IgD-negative memory B cell (primary cell): ENCODE results near the gene GTPBP6. TPM values are rescaled to one million over a fixed set of nuclear protein-coding genes. Genes with fewer than 3 reads are reported as not detected.
"Not testable (repeated sequence)": the region's sequence is repeated elsewhere in the genome, so short reads cannot be mapped to it uniquely, and the experiment has no call there.

ENCODE experiments used
- H3K27ac Mint-ChIP-seq, 3 donors: one replicate each; pipeline ENCODE4 v1.8.0; 2020 to 2022; ENCODE audit warnings: mild to moderate bottlenecking in 3 of 3, mixed read lengths in 3 of 3, moderate library complexity in 1 of 3
- H3K27me3 Mint-ChIP-seq: one replicate; pipeline ENCODE4 v1.8.0; 2021; ENCODE audit warnings: mixed read lengths
- H3K36me3 Mint-ChIP-seq: one replicate; pipeline ENCODE4 v1.8.0; 2020; ENCODE audit warnings: mild to moderate bottlenecking, mixed read lengths
- H3K4me1 Mint-ChIP-seq, 3 donors: one replicate each; pipeline ENCODE4 v1.8.0; 2020 to 2022; ENCODE audit warnings: mixed read lengths in 3 of 3, mild to moderate bottlenecking in 1 of 3
- H3K4me3 Mint-ChIP-seq, 4 donors: one replicate each; pipeline ENCODE4 v1.8.0; 2020 to 2022; ENCODE audit warnings: mild to moderate bottlenecking in 4 of 4, mixed read lengths in 4 of 4, moderate library complexity in 3 of 4
- H3K9me3 Mint-ChIP-seq, 3 donors: one replicate each; pipeline ENCODE4 v1.8.0; 2020 to 2021; ENCODE audit warnings: mixed read lengths in 3 of 3, mild to moderate bottlenecking in 1 of 3
- polyA plus RNA-seq: library from polyadenylated mRNA; unstranded; fragments of 300-500 nt; fragmentation: Illumina TruSeq; gene quantifications from one replicate; pipeline ENCODE4 v1.2.3, GENCODE V29; 2021

Gene GTPBP6
- polyA plus RNA-seq, 1 donor from 2014 or later = 40.8 TPM

DNA sequence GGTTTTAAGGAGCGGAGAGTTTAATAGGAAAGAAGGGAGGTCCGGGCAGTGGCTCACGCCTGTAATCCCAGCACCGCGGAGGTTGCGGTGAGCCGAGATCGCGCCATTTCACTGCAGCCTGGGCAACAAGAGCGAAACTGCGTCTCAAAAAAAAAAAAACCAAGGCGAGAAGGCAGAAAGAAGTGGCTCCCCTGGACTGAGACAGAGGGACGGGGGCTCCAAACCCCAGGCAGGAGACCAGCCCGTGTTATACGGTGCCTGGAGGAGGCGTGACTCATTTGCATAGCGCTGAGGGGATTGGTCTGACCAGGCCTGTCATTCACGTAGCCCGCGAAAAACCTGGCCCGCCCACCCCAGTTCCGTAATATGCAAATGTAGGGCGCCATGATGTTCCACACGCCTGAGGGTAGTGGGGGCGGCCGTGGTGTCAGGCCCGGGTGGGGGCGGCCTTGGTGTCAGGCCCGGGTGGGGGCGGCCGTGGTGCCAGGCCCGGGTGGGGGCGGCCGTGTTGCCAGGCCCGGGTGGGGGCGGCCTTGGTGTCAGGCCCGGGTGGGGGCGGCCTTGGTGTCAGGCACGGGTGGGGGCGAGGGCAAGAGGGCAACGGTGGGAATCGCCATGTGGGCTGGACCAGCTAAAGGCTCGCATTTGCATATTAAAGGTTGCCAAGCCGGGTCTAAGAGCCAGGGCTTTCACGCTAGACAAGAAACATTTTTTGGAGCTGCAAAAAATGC, 35.3 kb downstream of the GTPBP6 start:
- Mint-ChIP-seq H3K4me1 (peaks cover 4 to 6% (median 6%) of the 10 kb centered on the region in 3 donors), H3K27ac (peak overlapping the region; percentile 33 to 96 (median 87))

DNA sequence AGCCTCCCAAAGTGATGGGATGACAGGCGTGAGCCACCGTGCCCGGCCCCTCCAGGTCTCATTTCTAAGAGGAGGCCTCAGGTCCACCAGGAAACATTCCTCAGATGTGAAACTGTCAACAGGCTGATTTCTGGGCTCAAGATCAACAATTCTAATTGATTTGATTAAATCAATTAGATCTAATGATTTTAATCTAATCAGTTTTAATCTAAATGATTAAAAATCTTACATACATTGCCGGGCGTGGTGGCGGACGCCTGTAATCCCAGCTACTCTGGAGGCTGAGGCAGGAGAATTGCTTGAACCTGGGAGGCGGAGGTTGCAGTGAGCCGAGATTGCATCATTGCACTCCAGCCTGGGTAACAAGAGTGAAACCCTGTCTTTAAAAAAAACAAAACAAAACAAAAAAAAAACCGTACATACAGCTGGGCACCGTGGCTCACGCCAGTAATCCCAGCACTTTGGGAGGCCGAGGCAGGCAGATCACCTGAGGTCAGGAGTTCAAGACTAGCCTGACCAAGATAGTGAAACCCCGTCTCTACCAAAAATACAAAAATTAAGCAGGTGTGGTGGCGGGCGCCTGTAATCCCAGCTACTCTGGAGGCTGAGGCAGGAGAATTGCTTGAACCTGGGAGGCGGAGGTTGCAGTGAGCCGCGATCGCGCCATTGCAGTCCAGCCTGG, 36.5 kb downstream of the GTPBP6 start:
- Mint-ChIP-seq H3K27ac (peak overlapping the region in 1 of 3 donors; percentile 51), H3K4me3 (peak overlapping the region; percentile 38 to 92 (median 66))
- not testable (repeated sequence) for H3K27me3 Mint-ChIP-seq, H3K4me1 Mint-ChIP-seq, H3K9me3 Mint-ChIP-seq, H3K36me3 Mint-ChIP-seq

More for the DNA sequence above, 35.3 kb downstream of the GTPBP6 start:
- Mint-ChIP-seq H3K9me3 (no peaks in the 10 kb centered on the region), H3K36me3 (peaks cover 2% of the 10 kb centered on the region), H3K27me3 (no peaks in the 10 kb centered on the region), H3K4me3 (peak overlapping the region; percentile 92 to 98 (median 96))

- H3K9me3 Mint-ChIP-seq = no peaks in the 10 kb centered on the region
- H3K36me3 Mint-ChIP-seq = peaks cover 2% of the 10 kb centered on the region
- H3K27me3 Mint-ChIP-seq = no peaks in the 10 kb centered on the region
- H3K4me3 Mint-ChIP-seq = peak within 1 kb of the TSS; percentile 52 to 92 (median 79)
- H3K27ac Mint-ChIP-seq = peak within 1 kb of the TSS in 2 of 3 donors; percentile 51 to 62
- H3K4me1 Mint-ChIP-seq = peaks cover 4 to 6% (median 6%) of the 10 kb centered on the region in 3 donors
Measured at GRCh38 chrX:281166-281999, 37.2 kb downstream of the GTPBP6 start, which contains the start of gene PLCXD1. Gene PLCXD1 (plus strand): TSS chrX:281381. CDS start chrX:284188, 2,807 bp downstream.

- H3K4me1 Mint-ChIP-seq, H3K27me3 Mint-ChIP-seq, H3K27ac Mint-ChIP-seq, H3K4me3 Mint-ChIP-seq, H3K9me3 Mint-ChIP-seq, H3K36me3 Mint-ChIP-seq: not testable (repeated sequence)
Measured at GRCh38 chrX:280722-281121, 37.9 kb downstream of the GTPBP6 start.

GRCh38 chrX:279757-280604, 38.6 kb downstream of the GTPBP6 start:
- H3K27ac Mint-ChIP-seq, H3K27me3 Mint-ChIP-seq, H3K4me1 Mint-ChIP-seq, H3K9me3 Mint-ChIP-seq, H3K36me3 Mint-ChIP-seq: not testable (repeated sequence)
- H3K4me3 Mint-ChIP-seq = peak overlapping the region in 2 of 4 donors; percentile 58 to 63

GRCh38 chrX:276581-277201, 41.9 kb downstream of the GTPBP6 start:
- H3K27ac Mint-ChIP-seq = peak overlapping the region in 1 of 3 donors; percentile 67
- no peaks in the 10 kb centered on the region for H3K9me3 Mint-ChIP-seq
- peaks cover 3 to 4% (median 4%) of the 10 kb centered on the region in 3 donors for H3K4me1 Mint-ChIP-seq
- H3K36me3 Mint-ChIP-seq = no peaks in the 10 kb centered on the region
- peak overlapping the region; percentile 68 to 91 (median 82) for H3K4me3 Mint-ChIP-seq
- H3K27me3 Mint-ChIP-seq = peaks cover 5% of the 10 kb centered on the region

- H3K4me1 Mint-ChIP-seq = peaks cover 1 to 4% (median 3%) of the 10 kb centered on the region in 3 donors
- H3K9me3 Mint-ChIP-seq = no peaks in the 10 kb centered on the region
- peaks cover 5% of the 10 kb centered on the region for H3K27me3 Mint-ChIP-seq
- peak overlapping the region in 1 of 3 donors; percentile 67 for H3K27ac Mint-ChIP-seq
- peak overlapping the region; percentile 68 to 91 (median 82) for H3K4me3 Mint-ChIP-seq
- H3K36me3 Mint-ChIP-seq = no peaks in the 10 kb centered on the region
Measured at GRCh38 chrX:275967-276580, 42.5 kb downstream of the GTPBP6 start.

DNA sequence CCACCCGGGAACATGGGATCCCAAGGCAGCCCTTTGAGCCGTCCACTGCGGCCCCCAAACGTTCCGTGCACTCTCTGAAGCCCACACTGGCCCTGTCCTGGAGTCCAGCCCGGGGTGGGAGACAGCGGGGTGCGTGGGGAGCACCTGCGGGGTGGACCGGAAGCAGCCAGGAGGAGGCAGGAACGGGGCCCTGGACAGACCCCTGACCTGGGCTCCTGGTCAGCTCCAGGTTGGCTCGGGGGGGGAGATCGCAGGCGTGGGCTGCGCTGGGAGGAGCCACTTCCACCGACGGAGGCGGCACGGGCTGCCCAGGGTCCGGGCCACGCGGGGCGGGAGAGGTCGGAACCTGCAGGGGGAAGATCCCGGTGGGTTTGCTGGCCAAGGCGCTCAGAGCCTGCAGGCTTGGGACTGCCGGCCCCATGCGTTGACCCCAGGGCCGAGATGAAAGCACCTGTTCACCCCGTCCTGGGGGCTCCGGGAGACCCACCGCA, 43.1 kb downstream of the GTPBP6 start:
- H3K27ac Mint-ChIP-seq = no peak overlapping the region
- no peaks in the 10 kb centered on the region for H3K9me3 Mint-ChIP-seq
- H3K4me1 Mint-ChIP-seq = peaks cover 1 to 4% (median 3%) of the 10 kb centered on the region in 3 donors
- no peaks in the 10 kb centered on the region for H3K36me3 Mint-ChIP-seq
- peak overlapping the region in 3 of 4 donors; percentile 5 to 76 (median 66) for H3K4me3 Mint-ChIP-seq
- peaks cover 5% of the 10 kb centered on the region for H3K27me3 Mint-ChIP-seq

GRCh38 chrX:274904-275475, 43.6 kb downstream of the GTPBP6 start:
- Mint-ChIP-seq H3K36me3 (no peaks in the 10 kb centered on the region), H3K27ac (no peak overlapping the region), H3K4me3 (peak overlapping the region in 3 of 4 donors; percentile 58 to 68 (median 66)), H3K9me3 (no peaks in the 10 kb centered on the region), H3K4me1 (peaks cover 1 to 4% (median 3%) of the 10 kb centered on the region in 3 donors), H3K27me3 (peaks cover 5% of the 10 kb centered on the region)

DNA sequence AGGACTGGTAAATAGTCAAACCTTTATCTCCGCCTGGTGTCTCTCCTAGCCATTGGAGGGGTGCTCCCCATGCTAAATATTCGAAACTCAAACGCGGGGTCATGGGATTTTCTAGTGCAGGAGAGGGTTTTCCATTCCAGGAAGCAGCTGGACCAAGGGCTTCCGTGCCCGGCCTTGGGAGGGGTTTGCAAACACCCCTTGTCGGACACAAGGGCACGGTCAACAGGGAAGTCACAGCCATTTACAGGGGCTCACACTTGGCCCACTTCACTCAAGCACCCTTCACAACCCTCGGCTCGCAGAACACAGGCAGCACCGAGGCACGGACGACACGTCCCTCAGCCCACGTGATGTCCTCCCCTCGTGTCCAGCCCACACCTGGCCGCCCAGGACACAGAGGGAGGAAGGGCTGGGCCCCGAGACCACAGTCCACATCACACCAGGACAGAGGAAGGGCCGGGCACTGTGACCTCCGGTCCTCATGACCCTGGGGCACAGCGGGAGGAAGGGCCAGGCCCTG, 47.7 kb downstream of the GTPBP6 start:
- H3K4me1 Mint-ChIP-seq = peaks cover 0 to 1% (median 0%) of the 10 kb centered on the region in 3 donors
- H3K27me3 Mint-ChIP-seq = peaks cover 3% of the 10 kb centered on the region
- H3K9me3 Mint-ChIP-seq = no peaks in the 10 kb centered on the region
- no peaks in the 10 kb centered on the region for H3K36me3 Mint-ChIP-seq
- no peak overlapping the region for H3K27ac Mint-ChIP-seq
- H3K4me3 Mint-ChIP-seq = no peak overlapping the region

DNA sequence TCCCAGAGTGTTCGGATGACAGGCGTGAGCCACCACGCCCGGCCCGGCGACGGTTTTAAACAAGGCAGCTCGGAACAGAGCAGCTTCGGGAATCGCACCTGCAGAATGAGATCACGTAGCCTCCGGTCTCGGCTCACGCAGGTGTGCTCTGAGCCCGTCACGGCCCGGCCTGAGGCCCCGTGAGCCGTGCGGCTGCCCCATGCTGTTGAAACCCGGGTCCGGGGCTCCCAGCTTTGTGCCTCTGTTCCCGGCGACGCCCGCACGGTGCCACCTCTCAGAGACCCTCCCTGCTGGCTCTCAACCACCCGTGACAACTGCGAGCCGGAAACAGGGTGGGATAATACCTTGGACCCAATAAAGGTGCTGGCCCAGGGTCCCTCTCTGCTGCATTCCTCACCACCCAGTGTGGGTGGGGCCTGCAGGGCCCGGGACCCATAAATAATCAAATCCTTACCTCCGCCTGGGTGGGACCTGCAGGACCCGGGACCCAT, 50.8 kb downstream of the GTPBP6 start:
- H3K4me3 Mint-ChIP-seq = no peak overlapping the region
- no peaks in the 10 kb centered on the region for H3K36me3 Mint-ChIP-seq
- no peaks in the 10 kb centered on the region for H3K9me3 Mint-ChIP-seq
- no peak overlapping the region for H3K27ac Mint-ChIP-seq
- H3K27me3 Mint-ChIP-seq = no peaks in the 10 kb centered on the region
- no peaks in the 10 kb centered on the region for H3K4me1 Mint-ChIP-seq

DNA sequence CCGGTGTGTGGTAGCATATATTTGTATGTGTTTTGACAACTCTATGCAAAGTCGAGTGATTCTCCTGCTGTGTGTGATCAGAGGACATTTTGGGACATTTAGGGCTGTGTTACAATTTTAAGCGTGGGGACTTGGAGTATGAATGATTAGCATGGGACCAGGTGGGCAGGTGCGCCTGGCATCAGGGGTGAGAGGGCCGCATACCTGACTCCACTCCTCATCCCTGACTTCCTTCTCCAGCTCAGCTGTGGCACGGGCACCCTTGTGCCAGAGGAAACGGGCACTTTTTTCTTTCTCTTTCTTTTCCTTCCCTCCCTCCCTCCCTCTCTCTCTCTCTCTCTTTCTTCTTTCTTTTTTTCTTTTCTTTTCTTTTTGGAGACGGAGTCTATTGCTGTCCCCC, 53.1 kb downstream of the GTPBP6 start:
- Mint-ChIP-seq H3K36me3 (no peaks in the 10 kb centered on the region), H3K27me3 (no peaks in the 10 kb centered on the region), H3K9me3 (no peaks in the 10 kb centered on the region), H3K4me3 (no peak overlapping the region), H3K27ac (no peak overlapping the region), H3K4me1 (no peaks in the 10 kb centered on the region)
